Activated CD8-positive, alpha-beta T cell treated with anti-CD3 and anti-CD28 coated beads for 36 hours (primary cell): ENCODE results near the gene KNG1. TPM values are rescaled to one million over a fixed set of nuclear protein-coding genes. Genes with fewer than 3 reads are reported as not detected.

ENCODE experiments used
- ATAC-seq: fragments of 200-7000 bp; cut with Tn5 transposase; one replicate; pipeline ENCODE4 v1.10.0; 2021; ENCODE audit warnings: mild to moderate bottlenecking, moderate library complexity
- CTCF ChIA-PET: fragments of 350-600 bp; sonication (Branson Sonifier 250); formaldehyde crosslinking; loops from one replicate; lab custom pipeline; 2021; ENCODE audit warnings: antibody characterized with exemption; lab: Charles Lee
- POLR2A ChIA-PET: fragments of 350-600 bp; sonication (Branson Sonifier 250); formaldehyde crosslinking; loops from one replicate; lab custom pipeline; 2021; ENCODE audit warnings: antibody characterized with exemption; lab: Charles Lee
- DNase-seq: peaks from one replicate; pipeline ENCODE4 v3.0.0-alpha.2; 2020
- H3K27ac Mint-ChIP-seq: one replicate; pipeline ENCODE4 v1.8.0; 2021; ENCODE audit warnings: mild to moderate bottlenecking, mixed read lengths
- H3K27me3 Mint-ChIP-seq: one replicate; pipeline ENCODE4 v1.8.0; 2021; ENCODE audit warnings: mixed read lengths
- H3K36me3 Mint-ChIP-seq: one replicate; pipeline ENCODE4 v1.8.0; 2021; ENCODE audit warnings: low read depth, mixed read lengths
- H3K4me1 Mint-ChIP-seq: one replicate; pipeline ENCODE4 v1.8.0; 2021; ENCODE audit warnings: low read depth, mixed read lengths
- H3K4me3 Mint-ChIP-seq: one replicate; pipeline ENCODE4 v1.8.0; 2021; ENCODE audit warnings: mild to moderate bottlenecking, moderate library complexity, mixed read lengths
- H3K9me3 Mint-ChIP-seq: one replicate; pipeline ENCODE4 v1.8.0; 2021; ENCODE audit warnings: mixed read lengths
- intact Hi-C: fragments of 100-400 bp; cut with micrococcal nuclease; formaldehyde crosslinking; loops from one replicate; pipeline ENCODE4 v1.10.0; 2022
- total RNA-seq, 2 experiments: library from RNA; stranded (reverse); gene quantifications; one replicate each; pipeline ENCODE4 v1.2.3, GENCODE V29; 2021
- TF ChIP-seq, protein P1 (sequence below): fragments of 200-600 bp; IDR thresholded peaks from one replicate; pipeline ENCODE4 v1.8.0; 2022; ENCODE audit warnings: antibody characterized with exemption, mild to moderate bottlenecking

Gene KNG1
- total RNA-seq, 2 experiments from 2014 or later: not detected

DNA sequence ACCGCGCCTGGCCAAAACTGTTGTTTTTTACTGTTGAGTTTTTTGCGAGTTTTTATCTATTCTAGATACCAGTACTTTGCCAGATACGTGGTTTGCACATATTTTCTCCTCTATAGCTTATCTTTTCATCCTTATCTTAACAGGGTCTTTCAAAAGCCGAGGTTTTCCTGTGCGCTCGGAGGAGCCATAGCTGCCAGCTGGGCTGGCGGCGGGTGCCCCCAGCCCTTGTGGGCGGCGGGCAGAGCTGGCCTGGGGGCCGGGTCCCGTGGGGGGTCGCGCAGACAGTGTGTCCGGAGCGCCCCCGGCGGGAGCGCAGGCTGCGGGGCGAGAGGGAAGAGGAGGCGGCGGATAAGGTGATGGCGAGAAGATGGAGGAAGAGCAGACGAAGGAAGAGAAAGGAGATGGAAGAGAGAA lies 55.1 kb downstream of the KNG1 start:
- peaks cover 5% of the 10 kb centered on the region for H3K36me3 Mint-ChIP-seq
- H3K9me3 Mint-ChIP-seq: no peaks in the 10 kb centered on the region
- H3K4me3 Mint-ChIP-seq: peak overlapping the region; percentile 84
- TF ChIP-seq, protein P1, sequence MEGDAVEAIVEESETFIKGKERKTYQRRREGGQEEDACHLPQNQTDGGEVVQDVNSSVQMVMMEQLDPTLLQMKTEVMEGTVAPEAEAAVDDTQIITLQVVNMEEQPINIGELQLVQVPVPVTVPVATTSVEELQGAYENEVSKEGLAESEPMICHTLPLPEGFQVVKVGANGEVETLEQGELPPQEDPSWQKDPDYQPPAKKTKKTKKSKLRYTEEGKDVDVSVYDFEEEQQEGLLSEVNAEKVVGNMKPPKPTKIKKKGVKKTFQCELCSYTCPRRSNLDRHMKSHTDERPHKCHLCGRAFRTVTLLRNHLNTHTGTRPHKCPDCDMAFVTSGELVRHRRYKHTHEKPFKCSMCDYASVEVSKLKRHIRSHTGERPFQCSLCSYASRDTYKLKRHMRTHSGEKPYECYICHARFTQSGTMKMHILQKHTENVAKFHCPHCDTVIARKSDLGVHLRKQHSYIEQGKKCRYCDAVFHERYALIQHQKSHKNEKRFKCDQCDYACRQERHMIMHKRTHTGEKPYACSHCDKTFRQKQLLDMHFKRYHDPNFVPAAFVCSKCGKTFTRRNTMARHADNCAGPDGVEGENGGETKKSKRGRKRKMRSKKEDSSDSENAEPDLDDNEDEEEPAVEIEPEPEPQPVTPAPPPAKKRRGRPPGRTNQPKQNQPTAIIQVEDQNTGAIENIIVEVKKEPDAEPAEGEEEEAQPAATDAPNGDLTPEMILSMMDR: no peak
- peaks cover 8% of the 10 kb centered on the region for H3K4me1 Mint-ChIP-seq
- CTCF ChIA-PET: interaction anchor here (0.9 to 3.8 kb wide), 6 partner anchors 9 to 829 kb away, joined by 3 to 24 read pairs (median 5); partner anchors contain the start of gene AHSG
- POLR2A ChIA-PET: interaction anchor here (0.7 to 7.3 kb wide), 20 partner anchors 8 to 858 kb away, joined by 3 to 206 read pairs (median 4); partner anchors contain the start of genes DNAJB11, EIF4A2, RFC4 and TBCCD1
- DNase-seq: no peak
- peak; percentile 38 for ATAC-seq
- H3K27ac Mint-ChIP-seq: peak overlapping the region; percentile 95
- H3K27me3 Mint-ChIP-seq: no peaks in the 10 kb centered on the region
- intact Hi-C loops: no loop called here

- H3K27me3 Mint-ChIP-seq: no peaks in the 10 kb centered on the region
- peak overlapping the region; percentile 95 for H3K27ac Mint-ChIP-seq
- H3K36me3 Mint-ChIP-seq: peaks cover 5% of the 10 kb centered on the region
- ChIA-PET POLR2A (interaction anchor here (0.7 to 7.3 kb wide), 21 partner anchors 9 to 858 kb away, joined by 3 to 206 read pairs (median 4); partner anchors contain the start of genes DNAJB11, EIF4A2, RFC4 and TBCCD1), CTCF (interaction anchor here (0.9 to 3.8 kb wide), 7 partner anchors 9 to 1113 kb away, joined by 3 to 24 read pairs (median 5); partner anchors contain the start of gene AHSG)
- DNase-seq (peak; percentile 91), ATAC-seq (peak; percentile 94)
- H3K9me3 Mint-ChIP-seq: no peaks in the 10 kb centered on the region
- H3K4me3 Mint-ChIP-seq: peak overlapping the region; percentile 84
- peaks cover 8% of the 10 kb centered on the region for H3K4me1 Mint-ChIP-seq
- TF ChIP-seq, protein P1: no peak
- intact Hi-C loops: no loop called here
Measured at GRCh38 chr3:186772701-186773417, 55.7 kb downstream of the KNG1 start.

- Mint-ChIP-seq H3K27me3 (no peaks in the 10 kb centered on the region), H3K9me3 (no peaks in the 10 kb centered on the region), H3K27ac (no peak overlapping the region), H3K4me3 (no peak overlapping the region), H3K36me3 (peaks cover 5% of the 10 kb centered on the region), H3K4me1 (peaks cover 8% of the 10 kb centered on the region)
- TF ChIP-seq, protein P1: no peak
- intact Hi-C loops: no loop called here
- POLR2A ChIA-PET: no interaction called here
- CTCF ChIA-PET: no interaction called here
- no peak for ATAC-seq
- DNase-seq: no peak
Measured at GRCh38 chr3:186775999-186776398, 58.8 kb downstream of the KNG1 start.

GRCh38 chr3:186779204-186779603 lies 62.0 kb downstream of the KNG1 start:
- Mint-ChIP-seq H3K9me3 (no peaks in the 10 kb centered on the region), H3K4me1 (peaks cover 5% of the 10 kb centered on the region), H3K36me3 (peaks cover 11% of the 10 kb centered on the region), H3K27ac (no peak overlapping the region), H3K4me3 (no peak overlapping the region), H3K27me3 (no peaks in the 10 kb centered on the region)
- TF ChIP-seq, protein P1: no peak
- DNase-seq (no peak), ATAC-seq (no peak)
- CTCF ChIA-PET: interaction anchor here (2.4 kb wide), 1 partner anchor 165 kb away, joined by 8 read pairs; no protein-coding TSS in a partner anchor
- intact Hi-C loops: no loop called here
- POLR2A ChIA-PET: no interaction called here
